Smooth muscle cell (in vitro differentiated cells): ENCODE measurements around the gene VEPH1. TPM values are rescaled to one million over a fixed set of nuclear protein-coding genes. Genes with fewer than 3 reads are reported as not detected.

Source experiments
- DNase-seq: peaks from one replicate; lab custom pipeline; 2025; ENCODE audit not compliant: unreplicated experiment; lab: John Stamatoyannopoulos, UW
- H2AFZ ChIP-seq: fragments of 200-600 bp; sonication (generic); 2 replicates; pipeline ENCODE4 v1.6.0; 2016; ENCODE audit warnings: antibody characterized with exemption, low read depth, mild to moderate bottlenecking
- H3F3A ChIP-seq: fragments of 200-600 bp; sonication (generic); 2 replicates; pipeline ENCODE4 v1.6.0; 2017; ENCODE audit warnings: antibody characterized with exemption, low read depth
- H3K27ac ChIP-seq: fragments of 200-600 bp; sonication (generic); 2 replicates; pipeline ENCODE4 v1.5.1; 2016; ENCODE audit warnings: low read depth, mild to moderate bottlenecking
- H3K27me3 ChIP-seq: fragments of 200-600 bp; sonication (generic); 2 replicates; pipeline ENCODE4 v1.6.1; 2016; ENCODE audit warnings: low read depth, mild to moderate bottlenecking
- H3K36me3 ChIP-seq: fragments of 200-600 bp; sonication (generic); 2 replicates; pipeline ENCODE4 v1.5.1; 2016; ENCODE audit warnings: low read depth
- H3K4me1 ChIP-seq: fragments of 200-600 bp; sonication (generic); 2 replicates; pipeline ENCODE4 v1.5.1; 2016; ENCODE audit warnings: low read depth
- H3K4me2 ChIP-seq: fragments of 200-600 bp; sonication (generic); 2 replicates; pipeline ENCODE4 v1.6.0; 2016; ENCODE audit warnings: mild to moderate bottlenecking
- H3K4me3 ChIP-seq: fragments of 200-600 bp; sonication (generic); 2 replicates; pipeline ENCODE4 v1.5.1; 2016; ENCODE audit warnings: mild to moderate bottlenecking
- H3K79me2 ChIP-seq: fragments of 200-600 bp; sonication (generic); 2 replicates; pipeline ENCODE4 v1.6.0; 2016; ENCODE audit warnings: low read depth, mild to moderate bottlenecking
- H3K9ac ChIP-seq: fragments of 200-600 bp; sonication (generic); 2 replicates; pipeline ENCODE4 v1.6.0; 2016; ENCODE audit warnings: low read depth
- H3K9me3 ChIP-seq: fragments of 200-600 bp; sonication (generic); replicated peaks from 2 replicates; pipeline ENCODE4 v1.5.1; 2016; ENCODE audit warnings: low read depth
- H4K20me1 ChIP-seq: fragments of 200-600 bp; sonication (generic); 2 replicates; pipeline ENCODE4 v1.6.0; 2016; ENCODE audit warnings: low read depth
- CTCF ChIP-seq: fragments of 200-600 bp; sonication (generic); IDR thresholded peaks from 2 replicates; pipeline ENCODE4 v1.5.1; 2017; ENCODE audit warnings: borderline replicate concordance, mild to moderate bottlenecking, antibody characterized with exemption; ENCODE audit not compliant: insufficient read depth, poor library complexity, severe bottlenecking
- WGBS: methylation state at CpG from one replicate; pipeline ENCODE4 v1.1.7; 2016; ENCODE audit warnings: low lambda C conversion rate; 5-methylcytosine and 5-hydroxymethylcytosine counted together
- polyA plus RNA-seq: library from polyadenylated mRNA; unstranded; fragments of >200 nt; fragmentation: Nextera tagmentation; extraction: Ambion mirVana; gene quantifications from 2 replicates; pipeline ENCODE4 v1.2.1, GENCODE V29; 2016
- total RNA-seq: library from RNA; depleted of rRNA; stranded (reverse); fragments of >200 nt; gene quantifications from 2 replicates; pipeline ENCODE4 v1.2.3, GENCODE V29; 2014

Gene VEPH1
- total and polyA plus RNA-seq, 2 experiments from 2014 or later: 0.58 to 3.0 TPM

- Histone ChIP-seq H3K4me2 (no peak overlapping the region), H3K4me3 (no peak overlapping the region), H3K4me1 (peaks cover 15% of the 10 kb centered on the region), H3K36me3 (no peaks in the 10 kb centered on the region), H3K79me2 (no peaks in the 10 kb centered on the region), H3K27ac (no peak overlapping the region), H3K9ac (no peak overlapping the region), H3F3A (peaks cover 7% of the 10 kb centered on the region), H3K27me3 (peaks cover 34% of the 10 kb centered on the region), H4K20me1 (no peaks in the 10 kb centered on the region), H3K9me3 (no peaks in the 10 kb centered on the region), H2AFZ (no peak overlapping the region)
- no peak for TF ChIP-seq CTCF
- WGBS: 94% methylated on average over 3 of the region's 3 CpGs
- no peak for DNase-seq
Observed at GRCh38 chr3:157495846-157496245, 7.4 kb downstream of the VEPH1 start.

- H3K79me2 ChIP-seq: no peaks in the 10 kb centered on the region
- H3K9me3 ChIP-seq: no peaks in the 10 kb centered on the region
- WGBS: 74% methylated on average over 3 of the region's 3 CpGs
- H3K27me3 ChIP-seq: peaks cover 23% of the 10 kb centered on the region
- no peak overlapping the region for H3K4me3 ChIP-seq
- H3K27ac ChIP-seq: peak overlapping the region; percentile 23
- peaks cover 15% of the 10 kb centered on the region for H3K4me1 ChIP-seq
- TF ChIP-seq CTCF: no peak
- H3K4me2 ChIP-seq: peak overlapping the region; percentile 42
- H2AFZ ChIP-seq: no peak overlapping the region
- H4K20me1 ChIP-seq: no peaks in the 10 kb centered on the region
- no peaks in the 10 kb centered on the region for H3K36me3 ChIP-seq
- H3K9ac ChIP-seq: no peak overlapping the region
- no peak for DNase-seq
- peaks cover 7% of the 10 kb centered on the region for H3F3A ChIP-seq
Observed at GRCh38 chr3:157494581-157495281, 8.5 kb downstream of the VEPH1 start.

GRCh38 chr3:157493627-157494550 lies 9.3 kb downstream of the VEPH1 start:
- peaks cover 16% of the 10 kb centered on the region for H3K27me3 ChIP-seq
- no peaks in the 10 kb centered on the region for H4K20me1 ChIP-seq
- H3F3A ChIP-seq: peaks cover 7% of the 10 kb centered on the region
- peaks cover 9% of the 10 kb centered on the region for H3K4me1 ChIP-seq
- no peaks in the 10 kb centered on the region for H3K36me3 ChIP-seq
- TF ChIP-seq CTCF: peak; percentile 77
- no peaks in the 10 kb centered on the region for H3K79me2 ChIP-seq
- H3K4me2 ChIP-seq: peak overlapping the region; percentile 42
- H3K9ac ChIP-seq: no peak overlapping the region
- peak overlapping the region; percentile 23 for H3K27ac ChIP-seq
- H3K9me3 ChIP-seq: no peaks in the 10 kb centered on the region
- WGBS: 85% methylated on average over 5 of the region's 5 CpGs
- H2AFZ ChIP-seq: no peak overlapping the region
- H3K4me3 ChIP-seq: no peak overlapping the region
- DNase-seq: no peak
